ENCODE measurements around the gene AK1. TPM values are rescaled to one million over a fixed set of nuclear protein-coding genes. Genes with fewer than 3 reads are reported as not detected.

The AK1 gene
- total and polyA plus RNA-seq, 9 of the 15 experiments (the other 6 are each of a cell fraction or from before 2014, with no cell fraction given), result 10.1 to 71.8 (median 39.0) TPM

GRCh38 chr9:127921557-127922120, 44.2 kb upstream of the AK1 start (continued):
- no peak for TF ChIP-seq FOXP4 (CRISPR knock-in tag; IDR thresholded peaks at IDR 0.05; ENCODE audit: borderline replicate concordance)
- no peak; the same call in 1 of the 2 replicates for TF ChIP-seq KLF16 (IDR thresholded peaks at IDR 0.05)
- TF ChIP-seq STAG1 (CRISPR knock-in tag; IDR thresholded peaks at IDR 0.05; ENCODE audit: borderline replicate concordance), result peak; percentile 94
- no peak for TF ChIP-seq JUNB (CRISPR knock-in tag; conservative IDR thresholded peaks at IDR 0.05)
- no peak for TF ChIP-seq EHMT2 (IDR thresholded peaks at IDR 0.05)
- TF ChIP-seq ZZZ3 (IDR thresholded peaks at IDR 0.05), result no peak
- TF ChIP-seq ZBTB34 (CRISPR knock-in tag; IDR thresholded peaks at IDR 0.05), result no peak
- no peak for TF ChIP-seq TSC22D4 (tag; IDR thresholded peaks at IDR 0.05)
- peak; percentile 22; the same call in 1 of the 2 replicates for TF ChIP-seq MAX (CRISPR knock-in tag; IDR thresholded peaks at IDR 0.05)
- TF ChIP-seq MCM7 (IDR thresholded peaks at IDR 0.05), result no peak
- TF ChIP-seq STAT5B (CRISPR knock-in tag; IDR thresholded peaks at IDR 0.05), result no peak
- TF ChIP-seq ZNF586 (CRISPR knock-in tag; conservative IDR thresholded peaks at IDR 0.05), result no peak
- no peak for TF ChIP-seq ZNF668 (CRISPR knock-in tag; IDR thresholded peaks at IDR 0.05)
- no peak for TF ChIP-seq RBM22 (IDR thresholded peaks at IDR 0.05; ENCODE audit: low read depth, low read length, poor library complexity, severe bottlenecking)
- TF ChIP-seq ZBTB9 (CRISPR knock-in tag; IDR thresholded peaks at IDR 0.05), result no peak
- no peak for TF ChIP-seq NKRF (IDR thresholded peaks at IDR 0.05; ENCODE audit: borderline replicate concordance)
- no peak for TF ChIP-seq RBM17 (IDR thresholded peaks at IDR 0.05; ENCODE audit: borderline replicate concordance, low read depth, low read length)
- TF ChIP-seq BCL6 (CRISPR knock-in tag; IDR thresholded peaks at IDR 0.05), result no peak
- TF ChIP-seq ZNF445 (CRISPR knock-in tag; IDR thresholded peaks at IDR 0.05; ENCODE audit: low read depth), result no peak
- 0 out of 2 replicates have a peak, but pooled peaks have one; percentile 22 for TF ChIP-seq HDAC2 (IDR thresholded peaks at IDR 0.05)
- no peak for TF ChIP-seq CEBPG (CRISPR knock-in tag; IDR thresholded peaks at IDR 0.05)
- TF ChIP-seq CEBPG (tag; conservative IDR thresholded peaks at IDR 0.05 in 1 of 2, IDR thresholded peaks at IDR 0.05 in 1 of 2), result no peak
